NCI-H1694 treated with DMSO at 0.1 percent for 48 hours (cell line): Measurements from ENCODE around the gene XRCC4.

Experiments used
- DNase-seq: peaks from one replicate; lab custom pipeline; 2025; lab: John Stamatoyannopoulos, UW

Gene XRCC4

DNA sequence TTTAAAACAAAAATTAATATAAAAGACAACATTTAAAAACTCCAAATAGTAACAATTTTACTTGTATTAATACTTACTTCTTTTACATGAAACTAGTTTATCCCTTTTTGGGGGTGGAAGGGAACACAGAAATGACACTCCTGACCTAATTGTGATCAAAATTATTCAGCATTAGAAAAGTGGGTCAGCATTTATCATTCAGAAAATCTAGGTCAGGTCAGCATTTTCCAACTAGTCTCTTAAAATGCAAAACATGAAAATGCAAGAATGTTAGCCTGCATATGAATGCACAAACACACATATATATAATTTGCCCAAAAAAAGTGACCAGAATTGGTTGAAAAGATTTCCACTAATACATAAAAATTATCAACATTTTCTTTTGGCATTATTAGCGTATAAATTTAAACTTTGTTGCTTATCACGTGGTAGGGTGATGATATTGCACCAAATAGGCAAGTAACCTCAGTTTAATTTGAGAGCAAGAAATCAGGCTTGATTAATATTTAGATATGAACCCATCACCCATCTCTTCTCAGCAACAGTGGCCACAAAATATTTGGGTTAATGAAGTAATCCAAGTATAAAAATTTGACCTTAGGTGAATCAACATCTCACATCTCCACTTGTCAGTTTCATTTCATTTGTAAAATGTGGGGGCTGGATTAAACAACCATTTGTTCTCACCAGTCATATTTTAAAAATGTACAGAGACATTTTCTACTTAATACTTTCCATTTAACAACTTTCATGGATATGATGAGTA, 5.9 kb upstream of the XRCC4 start:
- no peak for DNase-seq

DNA sequence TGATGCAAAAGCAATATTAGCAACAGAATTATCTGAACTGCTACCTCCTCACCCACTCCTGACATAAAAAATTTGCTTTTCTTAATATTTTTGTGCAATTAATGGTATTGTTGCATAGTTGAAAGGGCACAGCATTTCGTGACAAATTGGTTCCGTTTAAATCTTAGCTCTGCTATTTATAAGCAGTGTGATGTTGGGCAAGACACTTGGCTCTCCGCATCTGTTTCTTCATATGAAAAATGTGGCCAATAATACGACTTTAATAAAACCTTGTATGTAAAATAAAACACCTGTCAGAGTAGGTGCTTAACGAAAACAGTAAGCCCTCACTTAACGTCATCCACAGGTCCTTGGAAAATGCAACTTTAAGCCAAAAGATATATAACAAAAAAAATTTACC, 4.4 kb upstream of the XRCC4 start:
- no peak for DNase-seq

DNA sequence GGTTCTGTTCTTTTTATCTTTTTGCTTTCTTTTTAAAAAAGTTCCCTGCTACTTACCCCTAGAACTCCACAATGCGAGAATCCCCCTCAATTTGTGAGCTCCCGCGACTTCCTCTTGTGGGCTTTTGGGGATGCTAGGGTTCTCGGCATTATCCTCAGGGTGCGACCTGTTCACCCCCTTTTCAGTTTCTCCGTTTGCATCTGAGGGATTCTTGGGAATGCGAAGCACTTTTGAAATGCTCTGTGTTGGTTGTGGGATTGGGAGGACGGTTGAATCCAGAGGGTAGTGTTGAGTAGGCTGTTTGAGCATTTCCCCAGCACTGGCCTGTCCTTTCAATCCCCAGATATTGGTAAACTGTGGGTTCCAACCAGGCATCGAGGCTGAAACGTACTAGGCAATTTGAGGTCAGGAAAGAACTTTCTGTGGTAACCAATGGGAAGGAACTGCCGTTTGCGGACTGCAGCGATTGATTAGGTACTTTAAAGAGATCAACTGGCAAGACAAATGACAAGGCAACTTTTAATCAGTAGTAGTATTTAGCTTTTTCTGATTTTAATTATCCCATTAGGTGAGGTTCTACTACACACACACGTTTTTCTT, 415 bp downstream of the XRCC4 start:
- DNase-seq: no peak

DNA sequence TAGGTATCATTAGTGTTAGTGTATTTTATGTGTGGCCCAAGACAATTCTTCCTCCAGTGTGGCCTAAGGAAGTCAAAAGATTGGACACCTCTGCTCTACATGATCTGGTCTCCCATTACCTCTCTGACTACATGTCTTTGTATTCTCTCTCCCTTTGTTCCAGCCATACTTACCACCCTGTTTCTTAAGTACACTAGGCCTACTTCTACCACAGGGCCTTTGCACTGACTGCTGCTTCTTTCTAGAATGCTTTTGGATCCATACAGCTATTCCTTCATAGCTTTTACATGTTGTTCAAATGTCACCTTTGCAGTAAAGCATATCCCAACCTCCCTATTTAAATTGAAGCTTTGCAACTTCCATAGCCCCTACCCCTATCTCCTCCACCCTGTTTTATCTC, 5.4 kb downstream of the XRCC4 start:
- DNase-seq: no peak

DNA sequence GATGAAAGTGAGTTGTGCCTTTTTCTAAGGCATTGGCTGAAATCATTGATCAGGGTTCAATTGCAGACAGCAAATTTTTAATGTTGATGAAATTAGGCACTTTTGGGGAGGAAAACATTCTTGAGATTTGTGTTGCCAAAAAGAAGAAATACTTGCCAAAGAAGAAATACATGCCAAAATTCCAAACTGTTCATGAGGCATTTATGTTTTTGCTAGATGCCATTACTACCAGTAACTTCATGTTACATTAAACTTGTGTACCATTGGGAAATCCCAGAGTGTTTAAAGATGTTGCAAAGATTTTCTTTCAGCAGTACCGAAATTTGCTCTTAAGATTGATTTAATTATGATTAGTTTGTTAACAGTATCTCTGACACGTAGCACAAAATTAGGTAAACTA, 7.0 kb downstream of the XRCC4 start:
- no peak for DNase-seq

DNA sequence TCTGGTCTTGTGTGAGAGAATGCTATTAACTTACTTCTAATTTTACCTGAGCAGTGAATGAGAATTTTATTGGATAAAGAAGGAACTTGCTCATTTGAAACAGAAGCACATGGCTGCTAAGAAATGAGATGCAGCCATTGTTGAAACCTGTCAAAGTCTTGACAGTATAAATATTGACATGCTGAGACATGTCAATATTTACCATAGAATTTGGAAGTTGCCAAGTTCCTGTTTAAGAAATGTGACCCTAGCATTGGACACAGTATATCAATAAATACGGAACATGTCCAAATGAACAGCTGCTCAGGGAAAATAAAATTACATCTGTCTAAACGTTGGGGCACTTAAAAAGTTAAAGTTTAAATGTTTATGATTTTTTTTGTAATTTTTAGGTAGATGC, 7.8 kb downstream of the XRCC4 start:
- DNase-seq: no peak

DNA sequence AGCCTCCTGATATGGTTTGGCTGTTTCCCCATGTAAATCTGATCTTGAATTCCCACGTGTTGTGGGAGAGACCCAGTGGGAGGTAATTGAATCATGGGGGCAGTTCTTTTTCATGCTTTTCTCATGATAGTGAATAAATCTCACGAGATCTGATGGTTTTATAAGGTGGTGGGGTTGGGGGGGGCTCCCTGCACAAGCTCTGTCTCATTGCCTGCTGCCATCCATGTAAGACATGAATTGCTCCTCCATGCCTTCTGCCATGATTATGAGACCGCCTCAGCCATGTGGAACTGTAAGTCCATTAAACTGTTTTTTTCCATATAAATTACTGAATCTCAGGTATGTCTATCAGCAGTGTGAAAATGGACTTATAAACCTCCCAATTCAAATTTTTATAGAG, 12.8 kb downstream of the XRCC4 start:
- DNase-seq: no peak

DNA sequence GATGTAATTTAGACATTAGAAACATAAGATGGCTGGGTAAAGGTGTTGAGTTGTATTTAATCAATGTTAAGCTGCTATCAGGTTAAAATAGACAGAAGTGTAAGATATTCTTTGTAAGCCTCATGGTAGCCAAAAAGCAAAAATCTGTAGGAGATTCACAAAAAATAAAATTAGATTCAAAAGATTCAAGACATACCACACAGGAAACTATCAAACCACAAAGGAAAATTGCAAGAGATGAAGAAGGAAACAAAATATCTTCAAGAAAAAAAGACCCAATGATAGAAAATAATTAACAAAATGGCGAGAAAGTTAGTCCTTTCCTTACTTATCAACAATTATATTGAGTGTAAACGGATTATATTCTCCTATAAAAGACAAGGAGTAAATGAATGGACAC, 15.3 kb downstream of the XRCC4 start:
- DNase-seq: no peak

DNA sequence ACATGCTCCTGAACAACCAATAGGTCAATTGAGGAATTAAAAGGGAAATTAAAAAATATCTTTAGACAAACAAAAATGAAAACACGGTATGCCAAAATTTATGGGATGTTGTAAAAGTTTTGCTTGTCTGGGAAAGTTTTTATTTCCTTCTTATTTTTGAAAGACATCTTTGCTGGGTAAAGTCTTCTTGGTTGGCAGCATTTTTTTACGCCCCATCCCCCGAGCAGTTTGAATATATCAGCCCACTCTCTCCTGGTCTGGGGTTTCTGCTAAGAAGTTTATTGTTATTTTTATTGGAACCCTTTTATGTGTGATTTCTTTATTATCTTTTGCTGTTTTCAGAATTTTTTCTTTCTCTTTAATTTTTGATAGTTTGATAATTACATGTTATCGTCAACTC, 16.3 kb downstream of the XRCC4 start:
- DNase-seq: no peak

DNA sequence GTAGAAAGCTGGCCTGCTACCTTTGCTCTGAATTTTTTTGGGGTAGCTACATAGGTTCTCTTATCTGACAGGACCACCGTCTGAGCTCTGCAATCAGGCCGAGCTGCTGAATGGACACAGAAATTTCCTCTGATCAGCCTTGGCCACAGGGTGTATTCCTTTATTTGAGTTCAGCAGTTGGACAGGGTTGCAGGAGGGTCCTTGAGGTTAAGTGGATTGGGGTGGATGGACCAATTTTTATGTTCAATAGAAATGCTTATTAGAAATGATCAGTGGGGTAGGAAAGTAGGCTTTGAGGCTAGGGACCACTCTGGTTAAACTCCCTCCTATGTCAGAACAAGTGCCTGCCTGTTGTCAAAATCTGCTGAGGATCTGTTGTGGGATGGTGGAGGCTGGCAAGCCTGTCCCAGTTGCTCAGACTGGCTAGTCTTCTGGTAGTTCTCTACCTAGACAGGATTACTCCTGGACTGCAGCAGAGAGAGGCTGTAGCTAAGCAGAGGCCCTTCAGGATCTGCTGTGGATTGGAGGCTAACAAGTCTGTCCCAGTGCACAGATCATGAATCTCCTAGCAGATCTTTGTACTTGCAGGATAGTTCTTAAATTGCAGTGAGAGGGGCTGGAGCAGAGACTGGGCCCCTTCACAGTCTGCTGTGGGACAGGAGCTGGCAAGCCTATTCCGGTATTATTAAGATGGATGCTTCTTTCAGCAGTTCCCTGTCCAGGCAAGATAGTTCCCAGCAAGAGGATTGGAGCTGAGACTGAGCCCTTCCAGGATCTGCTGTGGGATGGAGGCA, 18.0 kb downstream of the XRCC4 start:
- no peak for DNase-seq

DNA sequence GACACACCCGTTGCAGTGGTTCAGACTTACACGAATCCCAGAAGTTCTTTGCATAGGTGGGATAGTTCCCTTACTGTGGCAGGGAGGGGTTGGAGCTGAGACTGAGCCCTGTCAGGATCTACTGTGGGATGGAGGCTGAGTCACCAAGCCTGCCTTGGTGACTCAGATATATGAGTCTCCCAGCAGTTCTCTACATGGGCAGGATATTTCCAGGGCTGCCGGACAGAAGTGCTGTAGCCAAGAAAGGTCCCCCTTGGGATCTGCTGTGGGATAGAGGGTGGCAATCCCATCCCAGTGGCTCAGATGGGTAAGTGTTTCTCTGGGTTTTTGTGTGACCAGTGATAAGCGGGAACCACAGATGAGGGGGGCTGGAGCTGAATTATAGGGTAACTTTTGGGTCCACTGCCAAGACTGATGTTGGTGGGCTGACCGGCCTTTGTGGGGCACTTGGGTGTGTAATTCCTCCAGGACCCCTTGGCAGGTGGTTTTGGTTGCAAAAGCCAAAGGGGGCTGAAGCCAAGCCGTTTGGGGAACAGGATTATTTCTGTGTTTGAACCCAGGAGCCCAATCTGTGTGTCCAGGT, 18.7 kb downstream of the XRCC4 start:
- DNase-seq: no peak

DNA sequence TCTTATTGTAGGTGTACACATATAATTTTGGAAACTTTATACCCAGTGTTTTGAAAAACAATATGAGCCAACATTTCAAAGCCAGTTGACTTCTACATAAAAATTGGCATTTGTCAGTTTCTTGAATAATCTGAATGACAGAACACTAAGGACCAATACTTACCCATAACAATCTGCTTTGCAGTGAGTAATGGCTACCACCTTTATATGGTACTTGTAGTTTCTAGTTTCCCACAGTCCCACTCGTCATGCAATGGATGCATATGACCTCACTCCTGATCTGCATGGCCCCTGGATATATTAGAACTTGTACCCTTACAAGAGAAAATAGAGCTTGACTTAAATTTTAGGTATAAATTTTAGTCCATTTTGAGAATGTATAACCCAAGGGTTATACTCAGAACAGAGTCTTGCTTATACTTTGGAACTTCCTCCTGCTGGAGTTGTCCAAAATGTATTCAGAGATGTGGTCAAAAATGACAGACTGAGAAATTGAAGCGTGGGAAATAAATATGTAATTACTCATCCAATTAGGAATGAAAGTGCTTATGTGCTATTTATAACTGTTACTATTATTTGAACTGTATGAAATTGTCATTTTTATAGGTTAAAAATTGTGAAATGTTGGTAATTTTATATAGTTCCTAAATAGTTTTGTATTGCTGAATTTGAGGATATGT, 19.5 kb downstream of the XRCC4 start:
- DNase-seq: no peak

DNA sequence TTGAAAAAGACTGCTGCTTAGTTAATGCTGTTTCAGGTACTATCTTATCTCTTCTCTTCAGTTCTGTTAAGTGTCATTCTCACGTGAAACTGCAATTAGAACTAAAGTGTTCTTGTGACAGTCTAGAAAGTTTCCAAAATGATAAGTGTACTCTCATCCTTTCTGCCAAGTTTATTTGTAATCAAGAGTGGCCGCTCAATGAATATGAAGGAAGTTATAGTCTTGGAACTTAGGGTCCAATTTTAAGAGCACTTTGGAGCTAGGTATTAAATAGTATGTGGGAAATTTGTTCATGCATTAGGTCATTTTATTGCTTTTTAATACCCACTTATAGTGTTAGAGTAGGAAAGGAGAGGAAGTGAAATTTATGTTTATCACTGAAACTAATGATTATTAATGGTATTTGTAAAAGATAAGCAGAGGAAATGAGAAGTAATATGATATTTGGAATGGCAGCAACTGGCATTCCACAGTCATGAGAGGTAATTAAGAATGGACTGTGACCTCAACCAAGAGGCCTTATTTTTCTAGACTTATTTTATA, 20.4 kb downstream of the XRCC4 start:
- no peak for DNase-seq

DNA sequence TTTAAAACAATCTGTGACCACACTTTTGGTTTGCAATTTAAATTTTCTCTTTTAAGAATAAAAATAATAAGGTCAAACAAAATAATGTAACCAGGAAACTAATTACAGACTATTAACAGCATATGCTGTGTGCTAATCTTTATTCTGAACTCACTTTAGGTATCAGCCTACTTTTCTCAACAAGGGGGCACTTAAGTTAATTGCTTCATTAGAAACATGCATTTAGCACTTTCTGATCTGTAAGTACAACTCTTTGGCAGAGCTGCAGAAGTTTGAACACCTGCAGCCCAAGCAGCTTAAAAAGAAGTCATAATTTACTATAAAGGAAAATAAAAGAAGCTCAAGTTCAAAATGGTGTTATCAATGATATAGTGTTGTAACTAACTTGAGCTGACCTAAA, 21.7 kb downstream of the XRCC4 start:
- DNase-seq: no peak

DNA sequence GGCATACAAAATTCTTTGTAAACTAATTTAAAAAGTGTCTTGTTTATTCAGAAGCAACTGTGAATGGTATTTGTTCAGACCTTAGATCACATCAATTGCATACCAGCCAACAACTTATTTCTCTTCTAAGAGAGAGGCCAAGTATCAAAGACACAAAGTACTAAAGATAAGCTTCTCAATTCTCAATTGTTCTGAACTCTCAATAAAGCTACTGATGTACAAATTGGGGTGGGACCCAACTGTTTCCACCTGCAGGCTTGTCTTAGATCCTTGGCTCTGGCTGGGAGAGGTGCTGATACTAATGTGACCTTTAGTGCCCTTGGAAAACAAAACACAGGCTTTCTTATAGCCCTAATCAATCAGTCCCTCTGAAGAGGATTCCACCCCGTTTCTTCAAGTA, 22.1 kb downstream of the XRCC4 start:
- DNase-seq: no peak

DNA sequence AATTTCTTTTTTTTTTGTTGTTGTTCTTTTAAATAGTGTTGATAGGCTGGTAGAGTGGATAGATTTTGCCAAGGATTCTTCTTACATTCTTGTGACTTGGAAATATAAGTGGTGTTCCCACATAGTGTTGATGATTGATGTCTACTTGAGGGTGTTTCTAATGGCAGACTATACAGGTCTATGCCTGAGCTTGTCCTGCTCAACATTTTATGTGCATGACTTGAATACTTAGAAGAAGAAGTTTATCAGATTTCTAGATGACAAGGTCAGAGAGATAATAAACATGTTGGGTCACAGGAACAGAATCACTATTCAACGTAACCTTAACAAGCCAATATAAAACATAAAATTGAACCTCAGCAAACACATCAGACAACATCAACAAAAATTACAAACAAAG, 24.2 kb downstream of the XRCC4 start:
- DNase-seq: no peak

DNA sequence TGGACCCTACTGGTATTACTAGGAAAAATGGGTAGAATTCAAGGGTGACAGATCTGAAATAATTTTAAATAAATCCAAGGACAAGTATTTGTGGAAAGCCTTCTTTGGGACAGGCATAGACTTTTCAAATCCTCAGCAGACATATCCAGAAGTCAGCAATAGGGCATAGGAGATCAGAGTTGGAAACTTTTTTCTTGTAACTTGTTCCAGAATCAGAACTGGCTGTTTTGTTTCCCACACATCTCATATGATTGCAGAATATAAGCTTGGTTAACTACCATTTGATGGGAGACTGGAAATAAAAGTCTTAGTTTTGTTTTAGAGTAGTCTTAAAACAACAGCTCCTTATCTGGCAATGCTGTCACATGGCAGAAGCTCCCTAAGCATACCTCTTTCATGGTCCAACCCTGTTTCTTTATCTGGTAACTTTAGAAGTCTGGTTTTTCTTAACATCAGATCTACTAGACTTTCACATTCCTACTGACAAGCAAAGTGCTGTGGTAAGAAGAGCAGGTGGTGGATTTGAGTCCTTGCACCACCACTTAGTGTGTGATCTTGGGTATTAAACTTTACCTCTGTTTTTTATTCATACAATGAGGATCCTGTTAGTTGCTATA, 25.1 kb downstream of the XRCC4 start:
- DNase-seq: no peak

DNA sequence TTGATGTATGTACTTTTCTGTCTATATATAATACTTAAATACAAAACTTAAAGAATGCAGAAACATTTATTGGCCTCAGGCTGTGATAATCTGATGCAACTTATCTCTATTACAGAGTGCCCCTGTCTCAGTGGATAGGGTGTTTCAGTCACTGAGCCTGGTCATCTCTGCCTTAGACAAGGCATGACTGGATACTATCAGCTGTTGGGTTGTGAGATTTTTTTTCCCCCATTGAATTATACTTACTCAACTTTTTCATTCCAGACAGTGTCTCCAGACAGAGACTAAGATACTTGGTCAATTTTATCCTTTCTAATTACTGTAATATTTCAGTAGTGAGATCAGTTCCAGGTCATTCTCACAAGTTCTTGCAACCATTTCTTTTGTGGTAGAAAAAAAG, 26.7 kb downstream of the XRCC4 start:
- no peak for DNase-seq

DNA sequence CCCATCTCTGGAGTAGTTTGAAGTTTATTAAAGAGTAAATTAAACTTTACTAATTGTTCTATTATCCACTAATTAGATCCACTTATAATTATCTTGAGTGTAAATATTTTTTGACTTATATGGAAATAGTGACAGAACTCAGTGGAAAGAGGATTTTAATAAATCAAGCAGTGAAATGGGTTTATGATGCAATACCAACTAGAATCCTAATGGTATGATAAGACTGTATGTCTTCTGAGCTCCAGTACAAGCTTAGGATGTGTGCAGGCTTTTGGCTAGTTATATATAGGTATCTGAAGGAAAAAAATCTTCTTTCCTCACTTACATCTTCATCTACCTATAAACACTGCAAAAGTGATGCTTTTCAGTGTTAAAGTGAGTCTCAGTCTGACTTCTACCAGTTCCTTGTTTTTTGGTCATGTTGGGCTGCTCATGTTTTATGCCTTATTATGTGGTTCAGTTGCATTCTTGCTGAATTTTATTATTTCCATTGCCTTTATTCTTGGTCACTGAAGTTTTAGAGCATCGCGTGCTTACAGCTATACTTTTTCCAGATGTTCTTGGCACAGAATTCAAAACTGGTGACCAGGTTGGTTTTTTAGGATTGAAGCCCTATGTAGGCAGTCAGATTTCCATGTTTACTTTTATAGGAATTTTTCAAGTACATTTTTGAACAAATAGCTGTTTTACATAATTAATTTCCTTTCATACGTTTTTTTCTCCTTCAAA, 30.5 kb downstream of the XRCC4 start:
- no peak for DNase-seq

DNA sequence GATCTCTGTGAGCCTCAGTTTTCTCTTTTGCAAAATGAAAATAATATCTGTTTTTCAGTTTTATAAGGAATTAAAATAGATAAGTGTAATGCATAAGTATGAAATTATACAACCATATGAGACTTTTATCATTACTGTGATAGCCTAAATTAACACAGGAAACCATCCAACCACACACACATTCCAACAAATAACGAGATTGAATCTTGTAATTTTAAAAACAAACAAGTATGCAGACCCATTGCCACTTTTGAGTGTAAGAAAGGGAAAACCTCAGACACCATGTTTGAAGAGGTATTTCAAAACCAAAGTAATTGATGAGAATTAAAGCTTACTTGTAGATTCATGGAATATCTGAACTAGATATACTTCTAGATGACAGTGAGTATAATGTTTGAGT, 32.0 kb downstream of the XRCC4 start:
- DNase-seq: no peak

DNA sequence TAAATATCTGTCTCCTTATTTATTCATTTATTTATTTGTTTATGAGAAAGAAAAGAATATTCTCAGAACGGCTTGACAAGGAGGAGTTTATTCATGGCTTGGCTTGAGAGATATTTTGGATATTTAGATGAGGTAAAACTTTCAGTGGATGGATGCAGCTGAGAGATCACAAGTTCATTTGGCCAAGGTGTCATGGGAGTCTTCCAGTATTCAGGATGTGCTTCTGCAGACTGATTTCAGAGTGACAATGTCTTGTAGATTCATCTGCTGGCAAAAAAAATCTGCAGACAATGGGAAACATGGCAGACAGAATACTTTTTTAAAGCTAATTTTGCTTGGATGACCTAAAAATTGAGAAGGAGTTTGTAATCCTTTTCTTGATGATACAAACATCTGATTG, 38.5 kb downstream of the XRCC4 start:
- DNase-seq: no peak
